ENCODE data around the gene FBXL20.

DNA sequence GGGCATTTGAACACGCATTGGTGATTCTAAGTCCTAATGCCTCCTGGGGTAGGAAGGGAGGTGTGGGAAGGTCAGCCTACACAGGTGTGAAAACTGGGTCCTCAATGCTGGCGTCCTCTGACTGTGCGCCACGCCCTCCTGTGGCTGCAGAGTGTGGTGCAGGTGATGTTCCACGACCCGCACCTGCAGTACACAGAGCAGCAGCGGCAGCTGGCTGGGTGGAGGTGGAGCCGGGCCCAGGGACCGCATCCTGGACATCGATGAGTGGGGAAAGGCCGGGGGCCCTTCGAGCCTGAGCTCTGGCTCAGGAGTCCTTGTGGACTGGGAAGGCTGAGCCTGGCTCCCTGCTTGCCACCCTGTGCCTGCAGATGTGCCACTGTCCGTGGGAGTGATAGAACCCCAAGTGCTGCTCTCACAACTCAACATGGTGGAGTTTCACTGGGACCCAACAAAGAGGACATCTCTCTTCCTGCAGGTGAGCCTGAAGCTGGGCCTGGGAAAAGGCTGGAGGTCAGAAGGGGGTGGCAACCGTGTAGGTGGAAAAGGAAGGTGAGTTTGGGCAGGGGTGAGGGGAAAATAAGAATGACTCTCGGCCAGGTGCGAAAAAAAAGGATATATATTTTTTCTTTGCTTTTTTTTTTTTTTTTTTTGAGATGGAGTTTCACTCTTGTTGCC lies 161.6 kb downstream of the FBXL20 start:
- TF ChIP-seq, protein P1, sequence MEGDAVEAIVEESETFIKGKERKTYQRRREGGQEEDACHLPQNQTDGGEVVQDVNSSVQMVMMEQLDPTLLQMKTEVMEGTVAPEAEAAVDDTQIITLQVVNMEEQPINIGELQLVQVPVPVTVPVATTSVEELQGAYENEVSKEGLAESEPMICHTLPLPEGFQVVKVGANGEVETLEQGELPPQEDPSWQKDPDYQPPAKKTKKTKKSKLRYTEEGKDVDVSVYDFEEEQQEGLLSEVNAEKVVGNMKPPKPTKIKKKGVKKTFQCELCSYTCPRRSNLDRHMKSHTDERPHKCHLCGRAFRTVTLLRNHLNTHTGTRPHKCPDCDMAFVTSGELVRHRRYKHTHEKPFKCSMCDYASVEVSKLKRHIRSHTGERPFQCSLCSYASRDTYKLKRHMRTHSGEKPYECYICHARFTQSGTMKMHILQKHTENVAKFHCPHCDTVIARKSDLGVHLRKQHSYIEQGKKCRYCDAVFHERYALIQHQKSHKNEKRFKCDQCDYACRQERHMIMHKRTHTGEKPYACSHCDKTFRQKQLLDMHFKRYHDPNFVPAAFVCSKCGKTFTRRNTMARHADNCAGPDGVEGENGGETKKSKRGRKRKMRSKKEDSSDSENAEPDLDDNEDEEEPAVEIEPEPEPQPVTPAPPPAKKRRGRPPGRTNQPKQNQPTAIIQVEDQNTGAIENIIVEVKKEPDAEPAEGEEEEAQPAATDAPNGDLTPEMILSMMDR (IDR thresholded peaks at IDR 0.05): peak in 3 of 4 experiments; percentile 32 to 54 (median 42)
- TF ChIP-seq POLR2AphosphoS5 (IDR thresholded peaks at IDR 0.05): no peak

Data from prostate gland (tissue), 2 donors.